ENCODE results near the gene IBA57.

IBA57 gene

DNA sequence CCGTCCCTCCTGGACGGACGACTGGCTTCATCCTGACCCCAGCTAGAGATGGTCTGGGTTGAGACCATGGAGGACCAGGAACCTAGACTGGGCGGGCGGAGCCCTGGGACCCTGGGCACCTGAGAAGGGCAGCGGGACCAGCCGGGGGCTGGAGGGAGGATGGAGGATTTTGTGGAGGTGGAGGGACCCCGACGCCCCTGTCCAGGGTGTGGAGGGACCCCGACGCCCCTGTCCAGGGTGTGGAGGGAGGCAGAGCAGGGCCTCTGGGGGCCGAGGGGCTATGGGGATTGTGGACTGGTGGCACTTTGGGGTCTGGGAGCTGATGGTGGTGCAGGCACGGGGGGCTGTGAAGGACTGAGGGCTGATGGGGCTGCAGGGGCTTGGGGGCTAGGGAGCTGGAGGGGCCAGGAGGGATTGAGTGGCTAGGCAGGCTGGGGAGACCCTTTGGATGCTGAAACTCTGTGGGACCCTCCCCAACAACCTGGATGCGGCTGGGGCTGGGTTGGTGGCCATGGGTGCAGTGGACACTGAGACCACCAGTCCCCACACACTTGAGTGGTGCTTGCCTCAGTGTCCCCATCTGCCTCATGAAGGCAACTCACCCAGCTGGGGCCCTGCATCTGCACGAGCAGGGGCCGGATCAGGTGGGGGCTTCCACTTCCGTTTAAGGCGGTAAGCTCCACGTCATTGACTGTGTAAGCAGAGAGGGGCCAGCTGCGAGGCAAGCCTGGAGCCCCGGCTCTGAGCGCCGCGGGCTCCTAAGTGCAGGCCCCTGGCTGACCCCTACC, 8.5 kb upstream of the IBA57 start:
- DNase-seq (ENCODE audit: low read depth), result no peak

DNA sequence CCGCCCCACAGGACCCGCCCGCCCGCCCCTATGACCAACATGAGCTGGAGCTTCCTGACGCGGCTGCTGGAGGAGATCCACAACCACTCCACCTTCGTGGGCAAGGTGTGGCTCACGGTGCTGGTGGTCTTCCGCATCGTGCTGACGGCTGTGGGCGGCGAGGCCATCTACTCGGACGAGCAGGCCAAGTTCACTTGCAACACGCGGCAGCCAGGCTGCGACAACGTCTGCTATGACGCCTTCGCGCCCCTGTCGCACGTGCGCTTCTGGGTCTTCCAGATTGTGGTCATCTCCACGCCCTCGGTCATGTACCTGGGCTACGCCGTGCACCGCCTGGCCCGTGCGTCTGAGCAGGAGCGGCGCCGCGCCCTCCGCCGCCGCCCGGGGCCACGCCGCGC, 7.9 kb upstream of the IBA57 start:
- no peak for DNase-seq (ENCODE audit: low read depth)

DNA sequence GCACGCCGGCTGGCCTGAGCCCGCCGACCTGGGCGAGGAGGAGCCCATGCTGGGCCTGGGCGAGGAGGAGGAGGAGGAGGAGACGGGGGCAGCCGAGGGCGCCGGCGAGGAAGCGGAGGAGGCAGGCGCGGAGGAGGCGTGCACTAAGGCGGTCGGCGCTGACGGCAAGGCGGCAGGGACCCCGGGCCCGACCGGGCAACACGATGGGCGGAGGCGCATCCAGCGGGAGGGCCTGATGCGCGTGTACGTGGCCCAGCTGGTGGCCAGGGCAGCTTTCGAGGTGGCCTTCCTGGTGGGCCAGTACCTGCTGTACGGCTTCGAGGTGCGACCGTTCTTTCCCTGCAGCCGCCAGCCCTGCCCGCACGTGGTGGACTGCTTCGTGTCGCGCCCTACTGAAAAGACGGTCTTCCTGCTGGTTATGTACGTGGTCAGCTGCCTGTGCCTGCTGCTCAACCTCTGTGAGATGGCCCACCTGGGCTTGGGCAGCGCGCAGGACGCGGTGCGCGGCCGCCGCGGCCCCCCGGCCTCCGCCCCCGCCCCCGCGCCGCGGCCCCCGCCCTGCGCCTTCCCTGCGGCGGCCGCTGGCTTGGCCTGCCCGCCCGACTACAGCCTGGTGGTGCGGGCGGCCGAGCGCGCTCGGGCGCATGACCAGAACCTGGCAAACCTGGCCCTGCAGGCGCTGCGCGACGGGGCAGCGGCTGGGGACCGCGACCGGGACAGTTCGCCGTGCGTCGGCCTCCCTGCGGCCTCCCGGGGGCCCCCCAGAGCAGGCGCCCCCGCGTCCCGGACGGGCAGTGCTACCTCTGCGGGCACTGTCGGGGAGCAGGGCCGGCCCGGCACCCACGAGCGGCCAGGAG, 7.2 kb upstream of the IBA57 start:
- no peak for DNase-seq (ENCODE audit: low read depth)

DNA sequence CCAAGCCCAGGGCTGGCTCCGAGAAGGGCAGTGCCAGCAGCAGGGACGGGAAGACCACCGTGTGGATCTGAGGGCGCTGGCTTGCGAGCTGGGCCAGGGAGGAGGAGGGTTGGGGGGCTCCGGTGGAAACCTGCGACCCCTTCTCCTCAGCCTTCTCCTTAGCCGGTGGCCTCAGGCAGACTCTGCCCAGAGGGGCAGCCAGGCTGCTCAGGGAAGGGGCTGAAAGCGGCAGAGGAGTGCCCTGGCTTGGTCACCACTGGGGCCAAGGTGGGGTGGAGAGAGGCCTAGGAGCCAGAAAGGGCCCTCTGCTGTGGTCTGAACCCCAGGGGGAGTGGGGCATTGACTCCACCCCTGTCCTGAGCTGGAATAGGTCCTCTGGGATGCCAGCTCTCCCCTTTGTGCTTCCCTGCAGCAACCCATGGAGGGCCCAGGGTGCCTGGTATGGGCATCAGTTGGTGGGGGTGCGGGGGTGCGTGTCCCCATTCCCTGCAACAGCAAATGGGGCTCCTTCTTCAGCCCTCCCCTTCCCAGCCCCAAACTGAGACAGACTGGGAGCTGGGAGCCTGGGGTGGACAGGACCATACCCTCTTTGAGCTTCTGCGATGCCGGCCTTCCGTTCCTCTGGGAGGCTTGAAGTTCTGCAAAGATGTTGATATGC, 6.5 kb upstream of the IBA57 start:
- no peak for DNase-seq (ENCODE audit: low read depth)

DNA sequence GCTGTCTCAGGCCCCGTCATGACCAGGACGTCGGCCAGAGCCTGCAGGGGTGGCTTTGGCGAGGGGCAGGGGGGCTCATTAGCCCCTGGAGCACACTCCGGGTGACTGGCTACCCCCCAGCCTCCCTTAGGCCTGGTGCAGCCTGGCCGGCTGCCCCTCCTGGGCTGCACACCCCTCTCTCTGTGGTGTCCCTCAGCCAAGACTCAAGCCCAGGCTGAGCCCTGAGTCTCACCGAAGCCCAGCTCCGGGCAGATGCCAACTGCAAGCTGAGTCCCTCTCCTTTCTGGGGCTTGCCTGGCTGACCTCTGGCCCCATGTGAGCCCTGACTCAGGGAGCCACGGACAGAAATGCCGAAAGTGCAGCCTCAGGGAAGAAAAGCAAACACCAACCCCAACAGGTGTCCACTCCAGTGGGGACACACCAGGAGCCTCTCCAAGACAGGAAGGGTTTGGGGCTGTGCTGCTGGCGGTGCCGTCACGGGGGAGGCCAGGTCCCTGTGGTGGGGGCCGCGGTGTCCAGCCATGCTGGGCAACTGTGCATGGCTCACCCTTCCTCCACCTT, 5.3 kb upstream of the IBA57 start:
- no peak for DNase-seq (ENCODE audit: low read depth)

DNA sequence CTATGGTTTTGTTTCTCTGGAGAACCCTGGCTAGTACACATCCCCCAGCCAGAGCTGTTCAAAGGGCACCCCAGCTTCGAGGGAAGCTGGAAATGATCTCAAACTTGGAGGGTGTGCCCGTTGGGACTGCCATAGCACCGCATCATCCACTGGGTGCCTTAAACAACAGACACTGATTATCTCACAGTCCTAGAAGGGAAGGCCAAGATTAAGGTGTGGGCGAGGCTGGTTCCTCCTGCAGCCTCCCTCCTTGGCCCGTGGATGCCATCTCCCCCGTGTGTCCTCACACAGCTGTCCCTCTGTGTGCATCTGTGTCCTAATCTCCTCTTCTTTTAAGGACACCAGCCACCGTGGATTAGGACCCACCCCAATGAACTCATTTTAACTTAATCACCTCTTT, 4.2 kb upstream of the IBA57 start:
- no peak for DNase-seq (ENCODE audit: low read depth)

DNA sequence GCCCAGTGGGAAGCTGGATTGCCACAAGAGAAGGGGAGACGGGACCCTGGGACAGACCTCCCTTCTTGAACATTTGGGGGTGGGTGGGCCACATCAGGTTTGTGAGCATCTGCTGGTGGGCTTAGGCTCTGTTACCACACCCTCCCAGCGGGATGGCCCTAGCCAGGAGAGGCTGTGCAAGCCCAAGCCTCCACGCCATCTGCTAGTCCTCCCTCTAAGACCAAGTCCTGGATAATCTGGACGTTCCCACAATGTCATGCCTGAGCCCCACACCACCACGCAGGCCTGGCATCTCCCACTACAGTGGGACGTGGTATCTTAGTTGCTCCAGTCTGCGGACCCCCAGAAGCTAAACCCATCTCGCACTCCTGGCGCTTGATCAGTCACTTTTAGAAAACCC, 3.7 kb upstream of the IBA57 start:
- DNase-seq (ENCODE audit: low read depth), result no peak

DNA sequence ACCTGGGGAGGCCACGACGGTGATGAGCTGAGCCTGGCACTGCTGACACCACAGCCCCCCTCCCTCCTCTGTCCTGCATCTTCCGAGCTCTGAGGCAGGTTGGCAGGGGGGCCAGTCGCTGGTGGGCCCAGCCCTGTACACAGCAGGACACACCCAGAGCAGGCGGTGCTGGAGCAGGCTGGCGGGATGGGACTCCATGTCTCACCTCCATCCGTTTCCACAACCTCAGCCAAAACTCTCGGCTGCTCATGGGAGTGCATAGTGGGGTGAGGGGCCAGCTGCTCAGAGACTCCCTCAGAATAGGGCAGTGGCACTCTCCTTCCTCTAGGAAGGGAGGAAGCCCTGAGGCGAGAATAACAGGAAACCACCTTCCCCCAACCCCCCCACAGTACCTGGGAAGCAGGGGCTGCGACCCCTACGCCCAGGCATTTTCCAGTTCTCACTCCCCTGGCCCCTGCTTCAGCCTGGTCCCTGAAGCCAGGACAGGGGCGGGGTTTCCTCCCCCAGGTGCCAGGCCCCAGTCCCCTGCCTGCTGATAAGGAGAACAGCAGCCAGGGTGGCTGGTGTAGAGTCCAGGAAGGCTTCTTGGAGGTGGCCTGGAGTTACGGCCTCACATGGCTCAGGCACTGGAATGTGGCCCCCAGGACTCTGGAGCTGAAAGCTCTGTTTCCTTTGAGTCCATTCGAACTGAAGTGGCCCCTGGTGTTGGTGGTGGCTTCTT, 3.2 kb upstream of the IBA57 start:
- DNase-seq (ENCODE audit: low read depth), result no peak

DNA sequence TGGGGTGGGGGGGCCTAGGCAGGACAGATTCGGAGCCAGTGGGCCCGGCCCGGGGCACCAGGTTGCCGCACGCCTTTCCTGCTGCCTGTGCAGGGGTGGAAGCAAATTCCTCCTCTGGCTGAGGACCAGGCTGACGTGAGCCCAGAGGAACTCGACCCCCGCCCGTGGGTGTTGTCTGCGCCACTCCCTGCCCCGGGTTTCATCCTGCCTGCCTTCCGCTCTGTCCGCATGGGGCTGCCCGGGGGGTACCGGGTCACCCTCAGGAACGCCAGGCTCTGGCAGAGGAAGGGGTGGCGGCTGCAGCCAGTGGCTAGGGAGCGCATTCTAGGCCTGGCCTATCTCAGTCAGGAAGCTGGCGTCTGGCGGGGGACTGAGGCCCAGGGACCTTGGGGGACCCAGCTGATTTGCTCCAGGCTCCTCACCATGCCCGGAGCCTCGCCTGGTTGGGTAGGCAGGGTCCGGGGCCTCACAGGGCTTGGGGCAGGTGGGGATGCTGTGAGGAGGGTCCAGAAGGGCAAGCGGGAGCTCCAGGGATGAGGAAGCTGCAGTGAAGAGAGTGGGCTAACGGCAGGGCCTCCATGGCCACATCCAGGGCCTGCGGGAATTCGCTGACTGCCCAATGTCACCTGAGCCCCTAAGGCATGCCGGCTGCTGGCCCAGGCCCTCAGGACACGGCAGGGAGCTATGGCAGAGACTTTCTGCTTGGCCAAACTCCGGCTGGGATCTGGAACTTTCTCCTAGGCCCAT, 2.4 kb upstream of the IBA57 start:
- DNase-seq (ENCODE audit: low read depth), result no peak

DNA sequence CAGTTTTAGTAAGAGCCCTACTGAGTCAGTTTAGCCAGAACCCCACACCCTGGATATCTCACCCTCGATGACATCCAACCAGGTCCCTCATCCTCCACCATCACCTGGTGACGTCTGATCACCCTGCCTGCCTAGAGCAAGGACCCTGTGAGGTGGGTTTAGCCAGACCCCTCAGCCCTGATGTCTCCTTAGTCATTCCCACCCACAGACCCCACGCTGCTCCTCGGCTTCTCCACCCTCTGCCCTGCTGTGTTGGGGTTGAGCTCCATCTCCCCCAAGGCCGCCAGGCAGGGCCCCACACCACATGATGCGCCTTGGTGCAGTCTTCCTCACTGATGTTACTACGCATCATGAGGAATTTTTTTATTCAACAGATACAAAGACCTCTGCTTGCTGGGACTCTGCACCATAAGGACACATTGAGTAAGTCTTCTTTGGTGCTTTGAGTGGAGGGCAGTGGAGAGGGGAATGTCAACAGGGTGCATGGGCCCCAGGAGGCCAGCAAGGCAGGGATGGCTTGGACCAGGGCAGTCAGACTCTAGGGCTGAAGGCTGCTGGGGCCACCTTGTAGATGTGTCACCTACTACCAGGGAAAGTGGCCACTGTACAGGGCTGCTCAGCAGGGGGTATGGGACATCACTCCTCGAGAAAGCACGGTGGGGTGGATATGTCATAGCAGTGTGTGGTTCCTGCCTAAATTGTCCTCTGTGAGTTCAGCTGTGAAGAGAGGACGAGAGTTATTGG, 1.7 kb upstream of the IBA57 start:
- DNase-seq (ENCODE audit: low read depth), result no peak

DNA sequence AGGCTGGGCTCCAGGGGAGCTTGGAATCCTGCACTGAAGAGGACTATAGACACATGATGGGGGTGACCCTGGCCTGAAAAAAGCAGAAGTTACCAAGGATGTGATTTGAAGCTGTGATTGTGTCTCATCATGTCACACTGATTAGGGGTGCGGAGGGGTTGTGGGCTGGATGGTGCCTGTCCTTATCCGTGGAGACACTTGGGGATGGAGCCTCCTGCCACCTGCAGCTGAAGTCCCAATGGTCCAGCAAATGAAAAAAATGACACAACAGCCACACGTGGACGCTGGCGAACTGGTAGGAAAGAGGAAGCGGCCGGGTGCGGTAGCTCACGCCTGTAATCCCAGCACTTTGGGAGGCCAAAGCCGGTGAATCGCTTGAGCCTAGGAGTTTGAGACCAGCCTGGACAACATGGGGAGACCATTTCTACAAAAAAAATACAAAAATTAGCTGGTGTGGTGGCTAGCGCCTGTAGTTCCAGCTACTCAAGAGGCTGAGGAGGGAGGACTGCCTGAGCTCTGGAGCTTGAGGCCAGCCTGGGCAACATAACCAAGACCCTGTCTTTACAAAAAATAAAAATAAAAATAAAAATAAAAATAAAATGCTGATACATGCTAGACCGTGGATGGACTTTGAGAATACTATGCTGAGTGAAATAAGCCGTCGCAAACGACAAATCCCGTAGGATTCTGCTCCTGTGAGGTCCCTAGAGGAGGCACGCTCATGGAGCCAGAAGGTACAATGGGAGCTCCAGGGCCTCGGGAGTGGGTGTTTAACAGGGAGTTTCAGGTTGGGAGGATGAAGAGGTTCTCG, 838 bp upstream of the IBA57 start:
- no peak for DNase-seq (ENCODE audit: low read depth)

DNA sequence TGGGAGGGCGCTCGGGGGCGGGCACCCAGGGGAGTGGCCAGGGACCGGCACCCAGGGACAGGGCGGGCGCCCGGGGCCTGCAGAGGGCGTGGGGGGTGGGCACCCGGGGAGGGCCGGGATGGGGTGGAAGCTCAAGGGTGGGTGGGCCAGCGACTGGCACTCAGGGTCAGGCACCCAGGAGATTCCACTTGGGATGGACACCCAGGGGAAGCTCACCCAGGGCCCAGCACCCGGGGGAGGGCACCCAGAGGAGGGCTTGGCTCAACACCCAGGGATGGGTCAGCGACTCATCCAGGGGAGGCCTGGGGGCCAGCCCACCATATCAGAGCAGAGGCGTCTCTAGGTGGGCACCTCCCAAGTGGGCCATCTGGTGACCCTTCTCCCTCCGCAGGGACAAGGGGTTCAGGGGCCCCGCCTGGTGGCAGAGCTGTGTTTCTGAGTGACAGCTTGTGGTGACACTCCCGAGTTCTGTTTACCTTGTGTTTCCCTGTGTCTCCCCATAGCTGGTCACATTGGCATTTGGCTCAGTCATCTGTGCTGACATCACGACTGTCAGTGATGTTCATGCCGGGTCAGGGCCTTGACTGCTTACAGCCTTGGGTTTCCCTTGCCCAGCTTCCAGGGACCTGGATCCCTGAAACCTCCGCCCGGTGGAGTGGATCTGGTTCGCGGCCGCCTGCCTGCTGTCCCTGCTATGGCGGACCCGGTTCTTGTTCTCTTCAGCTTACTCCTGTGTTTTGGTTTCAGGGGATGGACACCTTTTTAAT, 749 bp downstream of the IBA57 start:
- peak; percentile 48 for DNase-seq (ENCODE audit: low read depth)

DNA sequence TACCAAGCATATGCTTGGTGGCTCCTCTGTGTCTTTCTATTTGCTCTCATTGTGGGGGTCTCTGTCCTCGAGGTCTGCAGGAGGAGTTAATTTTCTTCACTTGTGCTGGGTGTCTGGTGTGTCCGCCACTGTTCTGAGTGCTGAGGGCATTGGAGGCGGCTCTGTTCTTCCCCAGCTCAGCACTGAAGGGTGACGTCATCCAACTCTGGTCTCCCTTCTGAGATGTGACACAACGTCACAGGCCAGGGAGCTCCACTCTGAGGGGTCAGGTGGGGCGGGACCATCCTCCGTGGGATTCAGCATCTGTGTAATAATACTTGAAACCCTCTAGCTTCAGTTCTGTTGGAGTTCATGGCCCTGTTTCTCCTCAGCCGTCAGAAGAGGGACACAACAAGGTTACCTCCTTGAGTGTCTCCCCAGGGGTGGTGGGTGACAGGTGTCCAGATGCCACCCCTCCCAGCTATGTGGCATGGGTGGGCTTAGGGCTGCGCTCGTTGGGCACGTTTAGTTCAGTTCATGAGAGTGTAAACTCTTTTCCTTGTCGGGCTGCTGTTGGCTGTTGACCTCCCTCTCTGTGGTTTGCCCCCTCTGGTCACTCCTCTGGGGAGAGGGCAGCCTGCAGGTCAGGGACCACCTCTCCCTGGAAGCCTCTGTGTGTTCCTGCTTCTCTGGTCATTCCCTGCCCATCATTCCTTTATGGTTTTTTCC, 3.1 kb downstream of the IBA57 start:
- no peak for DNase-seq (ENCODE audit: low read depth)

DNA sequence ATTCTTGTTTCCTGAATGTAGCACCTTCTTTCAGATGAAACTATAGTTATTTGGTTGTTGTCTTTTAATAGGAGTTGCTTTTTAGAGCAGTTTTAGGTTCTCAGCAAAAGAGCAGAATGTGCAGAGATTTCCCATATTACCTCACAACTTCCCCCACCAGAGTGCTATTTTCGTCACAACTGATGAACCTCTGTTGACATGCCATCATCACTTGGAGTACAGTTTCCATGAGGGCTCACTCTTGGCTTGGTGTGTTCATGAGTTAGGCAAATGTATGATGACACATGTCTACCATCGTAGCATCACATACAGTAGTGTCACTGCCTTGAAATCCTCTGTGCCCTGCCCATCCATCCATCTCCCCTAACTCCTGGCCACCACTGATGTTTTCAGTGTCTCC, 3.7 kb downstream of the IBA57 start:
- no peak for DNase-seq (ENCODE audit: low read depth)

DNA sequence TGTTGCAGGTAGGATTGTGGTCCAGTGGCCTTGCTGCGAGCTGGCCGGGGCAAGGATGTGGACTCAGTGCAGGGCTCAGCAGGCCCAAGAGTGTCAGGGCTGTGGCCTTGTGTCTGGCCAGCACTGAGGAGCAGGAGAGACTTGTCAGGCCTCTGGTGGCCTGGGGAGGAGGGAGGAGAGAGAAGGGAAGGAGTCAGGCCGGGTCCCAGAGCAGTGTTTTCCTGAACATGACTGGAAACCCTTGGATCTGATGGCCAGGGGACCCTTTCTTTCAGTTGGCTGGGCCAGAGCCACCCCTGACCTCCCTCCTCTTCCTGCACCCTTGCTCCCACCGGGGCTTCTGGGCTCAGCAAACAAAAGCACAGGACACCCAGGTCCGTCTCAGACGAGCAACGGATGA, 5.1 kb downstream of the IBA57 start:
- no peak for DNase-seq (ENCODE audit: low read depth)

DNA sequence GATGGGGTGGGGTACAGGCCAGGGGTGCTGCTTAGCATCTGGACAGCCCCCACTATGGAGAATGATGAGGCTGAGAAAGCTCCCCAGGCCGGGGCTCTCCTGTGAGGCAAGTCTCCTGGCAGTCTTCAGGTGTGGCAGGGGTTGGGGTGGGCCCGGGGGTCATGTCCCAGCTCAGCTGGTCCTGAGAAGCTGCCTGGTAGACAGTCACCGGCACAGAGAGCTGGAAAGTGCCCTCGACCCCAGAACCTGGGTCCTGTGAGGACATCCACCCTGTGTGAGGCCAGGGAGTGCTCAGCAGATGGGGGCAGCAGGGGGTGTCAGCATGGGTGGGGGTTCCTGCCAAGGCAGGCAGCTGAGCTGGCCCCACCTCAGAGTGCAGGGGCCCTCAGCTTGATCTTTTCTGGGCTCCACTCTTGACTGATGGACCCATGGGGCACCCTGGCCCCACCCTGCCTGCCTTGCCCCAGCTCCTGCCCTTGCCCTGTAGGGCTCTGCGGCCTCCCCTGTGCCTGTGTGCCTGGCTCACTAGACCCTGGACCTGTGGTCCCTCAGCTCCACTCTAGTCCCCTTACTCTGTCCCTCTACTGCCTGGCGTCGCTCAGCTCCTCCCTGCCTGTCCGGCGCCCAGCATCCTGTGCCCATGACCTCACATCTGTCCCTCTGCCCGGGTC, 5.8 kb downstream of the IBA57 start:
- no peak for DNase-seq (ENCODE audit: low read depth)
